Skeletal muscle satellite cell (primary cell): ENCODE measurements around the gene CMIP.

ENCODE experiments used
- H3K27me3 ChIP-seq: 2 replicates; pipeline ENCODE4 v1.7.0; 2013; ENCODE audit warnings: low read length; ENCODE audit not compliant: control insufficient read depth, insufficient read depth
- H3K36me3 ChIP-seq: 2 replicates; pipeline ENCODE4 v1.7.0; 2013; ENCODE audit warnings: mild to moderate bottlenecking, control low read depth, low read length; ENCODE audit not compliant: insufficient read depth
- H3K4me1 ChIP-seq: 2 replicates; pipeline ENCODE4 v1.7.0; 2013; ENCODE audit warnings: low read length; ENCODE audit not compliant: control insufficient read depth, insufficient read depth
- H3K4me2 ChIP-seq: 2 replicates; pipeline ENCODE4 v1.7.0; 2013; ENCODE audit warnings: mild to moderate bottlenecking, low read length
- H3K4me3 ChIP-seq: 2 replicates; pipeline ENCODE4 v1.7.0; 2013; ENCODE audit warnings: low read length
- H3K9ac ChIP-seq: 2 replicates; pipeline ENCODE4 v1.7.0; 2013; ENCODE audit warnings: mild to moderate bottlenecking, low read depth, low read length, moderate library complexity
- H3K9me3 ChIP-seq: replicated peaks from 2 replicates; pipeline ENCODE4 v1.7.0; 2013; ENCODE audit warnings: mild to moderate bottlenecking, control low read depth, low read length

The CMIP gene

GRCh38 chr16:81450783-81451491, 6.3 kb downstream of the CMIP start:
- H3K27me3 ChIP-seq, result no peaks in the 10 kb centered on the region
- H3K4me3 ChIP-seq, result no peak overlapping the region
- peaks cover 20% of the 10 kb centered on the region for H3K4me1 ChIP-seq
- no peaks in the 10 kb centered on the region for H3K36me3 ChIP-seq
- H3K9me3 ChIP-seq, result no peaks in the 10 kb centered on the region
- H3K9ac ChIP-seq, result no peak overlapping the region
- no peak overlapping the region for H3K4me2 ChIP-seq

GRCh38 chr16:81451753-81452680, 7.4 kb downstream of the CMIP start:
- H3K4me1 ChIP-seq, result peaks cover 13% of the 10 kb centered on the region
- no peak overlapping the region for H3K4me2 ChIP-seq
- peaks cover 2% of the 10 kb centered on the region for H3K36me3 ChIP-seq
- H3K9me3 ChIP-seq, result no peaks in the 10 kb centered on the region
- H3K9ac ChIP-seq, result no peak overlapping the region
- no peak overlapping the region for H3K4me3 ChIP-seq
- no peaks in the 10 kb centered on the region for H3K27me3 ChIP-seq

- Histone ChIP-seq H3K4me1 (peaks cover 12% of the 10 kb centered on the region), H3K4me2 (no peak overlapping the region), H3K9me3 (no peaks in the 10 kb centered on the region), H3K9ac (no peak overlapping the region), H3K27me3 (no peaks in the 10 kb centered on the region), H3K4me3 (no peak overlapping the region), H3K36me3 (peaks cover 2% of the 10 kb centered on the region)
Observed at GRCh38 chr16:81453091-81453728, 8.6 kb downstream of the CMIP start.

- Histone ChIP-seq H3K36me3 (peaks cover 2% of the 10 kb centered on the region), H3K27me3 (no peaks in the 10 kb centered on the region), H3K9me3 (no peaks in the 10 kb centered on the region), H3K4me3 (no peak overlapping the region), H3K4me2 (no peak overlapping the region), H3K9ac (no peak overlapping the region), H3K4me1 (peaks cover 7% of the 10 kb centered on the region)
Observed at GRCh38 chr16:81454044-81454443, 9.4 kb downstream of the CMIP start.

- H3K4me2 ChIP-seq, result no peak overlapping the region
- H3K9me3 ChIP-seq, result no peaks in the 10 kb centered on the region
- peaks cover 7% of the 10 kb centered on the region for H3K4me1 ChIP-seq
- no peak overlapping the region for H3K4me3 ChIP-seq
- no peaks in the 10 kb centered on the region for H3K27me3 ChIP-seq
- H3K9ac ChIP-seq, result no peak overlapping the region
- peaks cover 2% of the 10 kb centered on the region for H3K36me3 ChIP-seq
Observed at GRCh38 chr16:81455006-81455405, 10.4 kb downstream of the CMIP start.

GRCh38 chr16:81455720-81456494, 11.3 kb downstream of the CMIP start:
- Histone ChIP-seq H3K27me3 (no peaks in the 10 kb centered on the region), H3K4me2 (no peak overlapping the region), H3K4me1 (peaks cover 7% of the 10 kb centered on the region), H3K36me3 (peaks cover 2% of the 10 kb centered on the region), H3K9ac (no peak overlapping the region), H3K4me3 (no peak overlapping the region), H3K9me3 (no peaks in the 10 kb centered on the region)

- Histone ChIP-seq H3K9me3 (no peaks in the 10 kb centered on the region), H3K27me3 (no peaks in the 10 kb centered on the region), H3K36me3 (peaks cover 2% of the 10 kb centered on the region), H3K4me1 (peaks cover 7% of the 10 kb centered on the region), H3K4me3 (no peak overlapping the region), H3K4me2 (no peak overlapping the region), H3K9ac (no peak overlapping the region)
Observed at GRCh38 chr16:81456523-81457325, 12.1 kb downstream of the CMIP start.

- Histone ChIP-seq H3K4me2 (no peak overlapping the region), H3K9ac (no peak overlapping the region), H3K4me3 (no peak overlapping the region), H3K9me3 (no peaks in the 10 kb centered on the region), H3K36me3 (peaks cover 2% of the 10 kb centered on the region), H3K4me1 (peaks cover 7% of the 10 kb centered on the region), H3K27me3 (no peaks in the 10 kb centered on the region)
Observed at GRCh38 chr16:81457326-81458133, 12.9 kb downstream of the CMIP start.

- H3K36me3 ChIP-seq, result peaks cover 2% of the 10 kb centered on the region
- peaks cover 12% of the 10 kb centered on the region for H3K4me1 ChIP-seq
- no peak overlapping the region for H3K4me2 ChIP-seq
- no peak overlapping the region for H3K9ac ChIP-seq
- no peaks in the 10 kb centered on the region for H3K27me3 ChIP-seq
- H3K9me3 ChIP-seq, result no peaks in the 10 kb centered on the region
- H3K4me3 ChIP-seq, result no peak overlapping the region
Observed at GRCh38 chr16:81458149-81458669, 13.6 kb downstream of the CMIP start.
